ENCODE data around the gene SLC6A1. TPM values are rescaled to one million over a fixed set of nuclear protein-coding genes. Genes with fewer than 3 reads are reported as not detected.

SLC6A1 gene
- total RNA-seq, 1 donor from 2014 or later = 2.0 TPM

GRCh38 chr3:10976770-10977169, 15.8 kb upstream of the SLC6A1 start:
- no peak overlapping the region for H3K4me3 Mint-ChIP-seq (ENCODE audit: unreplicated experiment)
- no peak overlapping the region for H3K27ac Mint-ChIP-seq (ENCODE audit: unreplicated experiment)
- TF ChIP-seq, protein P1, sequence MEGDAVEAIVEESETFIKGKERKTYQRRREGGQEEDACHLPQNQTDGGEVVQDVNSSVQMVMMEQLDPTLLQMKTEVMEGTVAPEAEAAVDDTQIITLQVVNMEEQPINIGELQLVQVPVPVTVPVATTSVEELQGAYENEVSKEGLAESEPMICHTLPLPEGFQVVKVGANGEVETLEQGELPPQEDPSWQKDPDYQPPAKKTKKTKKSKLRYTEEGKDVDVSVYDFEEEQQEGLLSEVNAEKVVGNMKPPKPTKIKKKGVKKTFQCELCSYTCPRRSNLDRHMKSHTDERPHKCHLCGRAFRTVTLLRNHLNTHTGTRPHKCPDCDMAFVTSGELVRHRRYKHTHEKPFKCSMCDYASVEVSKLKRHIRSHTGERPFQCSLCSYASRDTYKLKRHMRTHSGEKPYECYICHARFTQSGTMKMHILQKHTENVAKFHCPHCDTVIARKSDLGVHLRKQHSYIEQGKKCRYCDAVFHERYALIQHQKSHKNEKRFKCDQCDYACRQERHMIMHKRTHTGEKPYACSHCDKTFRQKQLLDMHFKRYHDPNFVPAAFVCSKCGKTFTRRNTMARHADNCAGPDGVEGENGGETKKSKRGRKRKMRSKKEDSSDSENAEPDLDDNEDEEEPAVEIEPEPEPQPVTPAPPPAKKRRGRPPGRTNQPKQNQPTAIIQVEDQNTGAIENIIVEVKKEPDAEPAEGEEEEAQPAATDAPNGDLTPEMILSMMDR (IDR thresholded peaks at IDR 0.05) = no peak
- peaks cover 5% of the 10 kb centered on the region for H3K36me3 Mint-ChIP-seq (ENCODE audit: low read depth)
- peaks cover 23% of the 10 kb centered on the region for H3K4me1 Mint-ChIP-seq (ENCODE audit: low read depth)
- peaks cover 38% of the 10 kb centered on the region for H3K27me3 Mint-ChIP-seq (ENCODE audit: low read depth)
- H3K9me3 Mint-ChIP-seq (ENCODE audit: low read depth) = peaks cover 3% of the 10 kb centered on the region
- DNase-seq (ENCODE audit: low spot score) = no peak

DNA sequence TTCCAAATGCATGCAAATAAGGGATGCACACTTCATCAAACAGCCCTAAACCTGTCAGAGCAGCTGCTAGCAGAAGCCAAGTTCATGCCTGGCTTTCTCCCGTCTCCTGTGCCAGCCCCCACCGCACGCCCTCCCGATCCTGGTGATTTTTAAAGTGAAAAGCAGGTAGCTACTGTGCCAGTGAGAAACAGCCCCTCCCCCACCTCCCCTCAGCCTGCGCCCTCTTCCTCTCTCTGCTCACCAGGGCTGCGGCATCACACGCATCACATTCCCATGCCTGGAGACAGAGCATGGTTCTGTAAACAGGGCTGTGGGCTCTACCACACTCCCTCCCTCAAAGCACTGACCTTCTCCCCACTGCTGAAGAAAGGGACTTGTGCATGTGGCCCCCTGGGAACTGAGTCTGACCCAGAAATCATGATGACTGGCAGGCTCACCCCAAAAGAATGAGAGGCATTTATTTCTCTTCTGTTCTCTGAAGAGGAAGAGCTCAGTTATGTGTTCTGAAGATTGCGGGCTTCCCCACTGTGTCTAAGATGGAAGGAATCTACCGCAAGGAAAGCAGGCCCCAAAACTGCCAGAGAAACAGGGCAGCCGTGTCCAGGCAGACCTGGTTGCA, 14.5 kb upstream of the SLC6A1 start:
- Mint-ChIP-seq H3K4me1 (ENCODE audit: low read depth) (peaks cover 31% of the 10 kb centered on the region), H3K4me3 (ENCODE audit: unreplicated experiment) (peak overlapping the region; percentile 21), H3K36me3 (ENCODE audit: low read depth) (peaks cover 5% of the 10 kb centered on the region), H3K27me3 (ENCODE audit: low read depth) (peaks cover 27% of the 10 kb centered on the region), H3K27ac (ENCODE audit: unreplicated experiment) (peak overlapping the region; percentile 83), H3K9me3 (ENCODE audit: low read depth) (peaks cover 3% of the 10 kb centered on the region)
- TF ChIP-seq, protein P1 (IDR thresholded peaks at IDR 0.05) = no peak
- DNase-seq (ENCODE audit: low spot score) = no peak

DNA sequence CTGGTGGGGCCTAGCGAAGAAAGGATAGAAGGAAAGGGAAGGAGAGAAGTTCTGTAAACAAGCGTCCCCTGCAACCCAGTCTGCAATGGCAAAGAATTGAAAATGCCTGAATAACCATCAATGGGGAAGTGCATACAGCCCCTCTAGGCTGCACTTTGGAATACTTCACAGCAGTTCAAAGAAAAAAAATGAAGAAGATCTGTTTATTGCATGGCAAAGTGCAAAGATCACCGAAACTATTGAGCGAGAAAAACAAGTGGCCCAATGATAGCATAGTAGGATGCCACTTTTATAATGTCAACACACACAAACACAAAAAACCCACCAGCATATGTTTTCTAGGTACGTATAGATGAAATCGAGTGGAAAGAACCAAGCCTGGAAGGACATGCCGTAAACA, 13.6 kb upstream of the SLC6A1 start:
- TF ChIP-seq, protein P1 (IDR thresholded peaks at IDR 0.05) = no peak
- Mint-ChIP-seq H3K9me3 (ENCODE audit: low read depth) (peaks cover 3% of the 10 kb centered on the region), H3K27me3 (ENCODE audit: low read depth) (peaks cover 19% of the 10 kb centered on the region), H3K4me1 (ENCODE audit: low read depth) (peaks cover 36% of the 10 kb centered on the region), H3K27ac (ENCODE audit: unreplicated experiment) (no peak overlapping the region), H3K36me3 (ENCODE audit: low read depth) (peaks cover 5% of the 10 kb centered on the region), H3K4me3 (ENCODE audit: unreplicated experiment) (no peak overlapping the region)
- DNase-seq (ENCODE audit: low spot score) = no peak

- H3K36me3 Mint-ChIP-seq (ENCODE audit: low read depth) = peaks cover 5% of the 10 kb centered on the region
- H3K4me3 Mint-ChIP-seq (ENCODE audit: unreplicated experiment) = no peak overlapping the region
- peaks cover 3% of the 10 kb centered on the region for H3K9me3 Mint-ChIP-seq (ENCODE audit: low read depth)
- no peak overlapping the region for H3K27ac Mint-ChIP-seq (ENCODE audit: unreplicated experiment)
- H3K4me1 Mint-ChIP-seq (ENCODE audit: low read depth) = peaks cover 36% of the 10 kb centered on the region
- peaks cover 18% of the 10 kb centered on the region for H3K27me3 Mint-ChIP-seq (ENCODE audit: low read depth)
- TF ChIP-seq, protein P1 (IDR thresholded peaks at IDR 0.05) = no peak
- DNase-seq (ENCODE audit: low spot score) = no peak
Measured at GRCh38 chr3:10980312-10980711, 12.2 kb upstream of the SLC6A1 start.

GRCh38 chr3:10981031-10981430, 11.5 kb upstream of the SLC6A1 start:
- no peak for DNase-seq (ENCODE audit: low spot score)
- Mint-ChIP-seq H3K4me1 (ENCODE audit: low read depth) (peaks cover 36% of the 10 kb centered on the region), H3K27ac (ENCODE audit: unreplicated experiment) (no peak overlapping the region), H3K4me3 (ENCODE audit: unreplicated experiment) (no peak overlapping the region), H3K27me3 (ENCODE audit: low read depth) (peaks cover 21% of the 10 kb centered on the region), H3K36me3 (ENCODE audit: low read depth) (peaks cover 5% of the 10 kb centered on the region), H3K9me3 (ENCODE audit: low read depth) (peaks cover 3% of the 10 kb centered on the region)
- TF ChIP-seq, protein P1 (IDR thresholded peaks at IDR 0.05) = no peak

Measured in chondrocyte (in vitro differentiated cells).